Spleen (tissue), 11 donors: Measurements from ENCODE around the gene TCF7L2. TPM values are rescaled to one million over a fixed set of nuclear protein-coding genes. Genes with fewer than 3 reads are reported as not detected.

ENCODE experiments used
- DNase-seq: peaks from one replicate; pipeline ENCODE4 v3.0.0-alpha.2; 2020
- H3K27ac ChIP-seq, 8 donors: fragments of 200-600 bp; sonication (generic) in 7 of 8; 1 replicate in 4 of 8; 2 replicates in 4 of 8; pipeline versions ENCODE4 v1.5.0 to v1.8.0; 2016 to 2021; ENCODE audit warnings: inconsistent platforms in 4 of 8, mild to moderate bottlenecking in 4 of 8, moderate library complexity in 1 of 8
- H3K27me3 ChIP-seq, 7 donors: fragments of 200-600 bp; sonication (generic) in 6 of 7; replicated peaks in 1 of 7; 1 replicate in 4 of 7; 2 replicates in 3 of 7; pipeline versions ENCODE4 v1.5.0 to v1.8.0; 2016 to 2021; ENCODE audit warnings: inconsistent platforms in 3 of 7, mild to moderate bottlenecking in 1 of 7
- H3K36me3 ChIP-seq, 6 donors: fragments of 200-600 bp; sonication (generic) in 5 of 6; 1 replicate in 4 of 6; 2 replicates in 2 of 6; pipeline versions ENCODE4 v1.5.0 to v1.8.0; 2016 to 2021; ENCODE audit warnings: inconsistent platforms in 2 of 6
- H3K4me1 ChIP-seq, 6 donors: fragments of 200-600 bp; sonication (generic) in 5 of 6; 1 replicate in 3 of 6; 2 replicates in 3 of 6; pipeline versions ENCODE4 v1.5.0 to v1.8.0; 2016 to 2021; ENCODE audit warnings: inconsistent platforms in 3 of 6
- H3K4me3 ChIP-seq, 8 donors: fragments of 200-600 bp; sonication (generic) in 7 of 8; 1 replicate in 4 of 8; 2 replicates in 4 of 8; pipeline versions ENCODE4 v1.5.0 to v1.8.0; 2016 to 2021; ENCODE audit warnings: inconsistent platforms in 4 of 8, mild to moderate bottlenecking in 4 of 8, moderate library complexity in 2 of 8
- H3K9me3 ChIP-seq, 8 donors: fragments of 200-600 bp; sonication (generic) in 7 of 8; 1 replicate in 4 of 8; 2 replicates in 4 of 8; pipeline versions ENCODE4 v1.5.0 to v1.8.0; 2016 to 2021; ENCODE audit warnings: inconsistent platforms in 4 of 8
- CTCF ChIP-seq, 11 experiments: fragments of 200-600 bp in 7 of 11; fragments of 450-650 bp in 4 of 11; sonication (generic) in 4 of 11; IDR thresholded peaks in 8 of 11; conservative IDR thresholded peaks in 3 of 11; 1 replicate in 7 of 11; 2 replicates in 4 of 11; pipeline versions ENCODE4 v1.4.0 to v1.8.0; 2016 to 2021; ENCODE audit warnings: antibody characterized with exemption in 11 of 11, inconsistent platforms in 4 of 11, mild to moderate bottlenecking in 1 of 11
- POLR2A ChIP-seq, 3 donors: fragments of 450-650 bp; IDR thresholded peaks; one replicate each; pipeline ENCODE4 v1.5.1; 2017; ENCODE audit warnings: antibody characterized with exemption in 3 of 3, mild to moderate bottlenecking in 1 of 3
- POLR2AphosphoS5 ChIP-seq, 3 donors: sonication (generic); formaldehyde crosslinking; IDR thresholded peaks; one replicate each; pipeline ENCODE4 v1.5.1; 2017; ENCODE audit warnings: antibody characterized with exemption in 3 of 3
- WGBS, 5 donors: extraction: QIAGEN DNeasy Blood & Tissue Kit in 3 of 5; methylation state at CpG; one replicate each; pipeline versions ENCODE4 v1.1.5 to v1.1.7; 2013 to 2018; 5-methylcytosine and 5-hydroxymethylcytosine counted together
- intact Hi-C: fragments of 100-400 bp; cut with DNase I; formaldehyde crosslinking; loops from one replicate; pipeline ENCODE4 v1.15.0; 2023; ENCODE audit warnings: low total_unique reads
- polyA plus RNA-seq, 3 donors: library from polyadenylated mRNA; stranded (reverse); fragments of 200-250 nt; gene quantifications; one replicate each; pipeline ENCODE4 v1.2.1, GENCODE V29; 2013
- total RNA-seq, 7 donors: library from RNA; depleted of rRNA in 3 of 7; stranded (reverse); fragments of >200 nt in 3 of 7; fragmentation: NEBNext Ultra II Directional in 4 of 7; extraction: Animal tissue kit (Norgen Biotek cat#: 25700) in 4 of 7; gene quantifications; one replicate each; pipeline versions ENCODE4 v1.1.0 to v1.2.1, GENCODE V29; 2016 to 2021
- donor health status: healthy with polysubstance abuse.
- donor health status: DM: no; HTN: no; CAD: no; lungs with moderate emphysema.
- donor health status: DM: no; HTN: no; CAD: no.
- donor health status: Bipolar disorder and iron deficiency.
- donor health status: healthy.
- donor health status: DM: no; HTN: no; CAD: no.
- donor health status: DM: yes; HTN: yes; CAD: no.

TCF7L2 gene
- total and polyA plus RNA-seq, 10 donors: 4.6 to 85.6 (median 34.7) TPM

DNA sequence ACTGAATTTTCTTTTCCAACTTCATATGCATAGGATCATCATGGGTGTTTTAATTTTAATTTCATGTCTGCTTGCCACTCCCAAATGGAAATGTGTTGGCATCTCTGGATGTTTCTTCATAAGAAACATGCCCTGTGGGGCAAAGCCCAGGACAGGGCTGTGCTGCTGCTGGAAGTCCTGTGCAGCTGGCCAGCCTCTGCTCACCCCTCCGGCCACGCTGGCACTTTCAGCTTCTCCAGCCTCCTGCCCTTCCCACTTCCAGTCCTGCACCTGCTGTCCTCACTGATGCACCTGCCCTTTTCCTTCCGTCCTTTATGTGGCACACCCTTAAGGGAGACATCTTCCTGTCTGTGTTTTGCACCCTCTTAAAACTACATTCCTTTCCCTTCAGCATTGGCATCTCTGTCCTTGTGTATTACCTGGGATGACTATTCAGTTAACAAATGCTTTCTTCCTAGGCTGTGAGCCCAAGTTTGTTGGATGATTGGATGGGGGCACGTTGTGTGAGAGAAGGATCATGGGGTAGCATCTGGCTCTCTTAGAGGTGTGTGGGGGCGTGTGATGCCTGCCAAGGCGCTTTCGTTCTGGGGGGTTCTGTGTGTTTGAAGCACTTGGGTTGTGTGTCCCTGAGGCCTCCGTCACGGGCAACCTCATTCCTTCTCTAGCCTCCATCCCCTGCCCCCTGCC lies 56.8 kb downstream of the TCF7L2 start:
- no peak overlapping the region for H3K27ac ChIP-seq
- no peak for DNase-seq
- no peaks in the 10 kb centered on the region for H3K9me3 ChIP-seq
- intact Hi-C loops: no loop called here
- peaks cover 0 to 11% (median 0%) of the 10 kb centered on the region in 7 donors for H3K27me3 ChIP-seq
- peaks cover 0 to 51% (median 34%) of the 10 kb centered on the region in 6 donors for H3K4me1 ChIP-seq
- no peak for TF ChIP-seq POLR2AphosphoS5 (IDR thresholded peaks at IDR 0.05)
- TF ChIP-seq POLR2A (IDR thresholded peaks at IDR 0.05): no peak
- TF ChIP-seq CTCF (IDR thresholded peaks at IDR 0.05 in 8 of 11, conservative IDR thresholded peaks at IDR 0.05 in 3 of 11): no peak
- H3K36me3 ChIP-seq: peaks cover 0 to 18% (median 0%) of the 10 kb centered on the region in 6 donors
- H3K4me3 ChIP-seq: no peak overlapping the region
- WGBS, 5 donors: 72 to 78% (median 76%) methylated on average over 9 of the region's 9 CpGs

GRCh38 chr10:113007343-113007771 lies 57.3 kb downstream of the TCF7L2 start:
- no peak for DNase-seq
- Histone ChIP-seq H3K27me3 (peaks cover 0 to 11% (median 0%) of the 10 kb centered on the region in 7 donors), H3K27ac (peak overlapping the region in 1 of 8 donors; percentile 7), H3K4me1 (peaks cover 0 to 49% (median 30%) of the 10 kb centered on the region in 6 donors), H3K9me3 (no peaks in the 10 kb centered on the region), H3K36me3 (peaks cover 0 to 18% (median 0%) of the 10 kb centered on the region in 6 donors), H3K4me3 (peak overlapping the region in 1 of 8 donors; percentile 27)
- intact Hi-C loops: no loop called here
- no peak for TF ChIP-seq POLR2A (IDR thresholded peaks at IDR 0.05)
- no peak for TF ChIP-seq CTCF (IDR thresholded peaks at IDR 0.05 in 8 of 11, conservative IDR thresholded peaks at IDR 0.05 in 3 of 11)
- no peak for TF ChIP-seq POLR2AphosphoS5 (IDR thresholded peaks at IDR 0.05)
- WGBS, 5 donors: 37 to 58% (median 47%) methylated on average over 4 of the region's 4 CpGs

DNA sequence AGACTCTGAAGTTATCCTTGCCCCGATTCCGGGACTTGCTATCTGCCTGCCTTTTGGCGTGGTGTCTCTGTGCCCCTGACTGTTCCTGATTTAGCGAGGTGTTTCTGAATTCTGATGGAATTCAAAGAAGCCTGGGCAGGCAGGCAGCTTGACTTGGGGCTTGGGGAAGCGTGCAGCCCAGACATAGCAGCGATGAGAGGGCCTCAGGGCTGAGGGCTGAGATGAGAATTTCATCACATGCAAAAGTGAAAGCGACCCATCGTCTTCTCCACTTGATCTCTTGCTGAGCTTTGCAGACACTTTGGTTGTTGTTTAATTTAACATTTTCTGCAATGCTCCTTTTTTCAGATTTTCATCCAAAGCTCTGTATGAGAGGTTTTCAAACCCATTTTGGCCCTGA lies 57.8 kb downstream of the TCF7L2 start:
- Histone ChIP-seq H3K27ac (peak overlapping the region in 1 of 8 donors; percentile 7), H3K4me3 (peak overlapping the region in 1 of 8 donors; percentile 27), H3K36me3 (peaks cover 0 to 18% (median 0%) of the 10 kb centered on the region in 6 donors), H3K27me3 (peaks cover 0 to 11% (median 0%) of the 10 kb centered on the region in 7 donors), H3K4me1 (peaks cover 0 to 49% (median 28%) of the 10 kb centered on the region in 6 donors), H3K9me3 (no peaks in the 10 kb centered on the region)
- 40 to 59% (median 48%) methylated on average over 8 of the region's 8 CpGs for WGBS, 5 donors
- DNase-seq: no peak
- intact Hi-C loops: no loop called here
- TF ChIP-seq POLR2AphosphoS5 (IDR thresholded peaks at IDR 0.05): no peak
- no peak for TF ChIP-seq POLR2A (IDR thresholded peaks at IDR 0.05)
- no peak for TF ChIP-seq CTCF (IDR thresholded peaks at IDR 0.05 in 8 of 11, conservative IDR thresholded peaks at IDR 0.05 in 3 of 11)

DNA sequence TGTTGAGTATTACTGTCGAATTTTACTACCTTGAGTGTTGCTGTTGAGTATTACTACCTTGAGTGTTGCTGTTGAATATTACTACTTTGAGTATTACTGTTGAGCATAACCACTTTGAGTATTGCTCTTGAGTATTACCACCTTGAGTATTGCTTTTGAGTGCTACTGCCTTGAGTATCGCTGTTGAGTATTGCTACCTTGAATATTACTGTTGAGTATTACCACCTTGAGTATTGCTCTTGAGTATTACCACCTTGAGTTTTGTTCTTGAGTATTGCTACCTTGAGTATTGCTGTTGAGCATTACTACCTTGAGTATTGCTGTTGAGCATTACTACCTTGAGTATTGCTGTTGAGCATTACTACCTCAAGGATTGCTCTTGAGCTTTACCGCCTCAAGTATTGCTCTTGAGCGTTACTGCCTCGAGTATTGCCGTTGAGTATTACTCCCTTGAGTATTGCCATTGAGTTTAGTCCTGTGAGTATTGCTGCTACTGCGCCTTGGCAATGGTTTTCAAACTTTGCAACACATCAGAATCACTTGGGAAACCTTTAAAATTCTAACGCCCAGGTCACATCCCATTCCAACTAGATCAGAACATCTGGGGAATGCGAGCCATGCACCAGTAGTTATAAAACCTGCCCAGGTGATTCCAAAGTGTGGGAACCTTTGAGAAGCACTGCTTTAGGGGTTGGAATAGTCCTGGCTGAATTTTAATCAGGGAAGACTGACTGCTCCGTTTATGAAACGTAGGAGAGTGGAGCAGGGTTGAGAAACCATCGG lies 61.7 kb downstream of the TCF7L2 start:
- Histone ChIP-seq H3K9me3 (no peaks in the 10 kb centered on the region), H3K36me3 (peaks cover 0 to 11% (median 0%) of the 10 kb centered on the region in 6 donors), H3K4me3 (no peak overlapping the region), H3K4me1 (peaks cover 0 to 43% (median 16%) of the 10 kb centered on the region in 6 donors), H3K27me3 (peaks cover 0 to 11% (median 0%) of the 10 kb centered on the region in 7 donors), H3K27ac (no peak overlapping the region)
- no peak for TF ChIP-seq CTCF (IDR thresholded peaks at IDR 0.05 in 8 of 11, conservative IDR thresholded peaks at IDR 0.05 in 3 of 11)
- no peak for TF ChIP-seq POLR2AphosphoS5 (IDR thresholded peaks at IDR 0.05)
- DNase-seq: no peak
- intact Hi-C loops: no loop called here
- WGBS, 5 donors: 92 to 95% (median 94%) methylated on average over 12 of the region's 12 CpGs
